PFSK-1 (cell line): ENCODE results near the gene TMEM218.

ENCODE experiments used
- POLR2AphosphoS5 ChIP-seq: IDR thresholded peaks from 2 replicates; pipeline ENCODE4 v1.6.1; 2012; ENCODE audit warnings: low read depth, mild to moderate bottlenecking, control low read depth, low read length, moderate library complexity
- REST ChIP-seq, 2 experiments: IDR thresholded peaks; 2 replicates each; pipeline versions ENCODE4 v1.6.1 to v1.8.0; 2011 to 2012; ENCODE audit warnings: low read depth in 2 of 2, low read length in 2 of 2, control low read depth in 1 of 2, inconsistent platforms in 1 of 2, mild to moderate bottlenecking in 1 of 2, moderate library complexity in 1 of 2; ENCODE audit not compliant: insufficient read depth in 1 of 2
- SIN3A ChIP-seq: IDR thresholded peaks from 2 replicates; pipeline ENCODE4 v1.6.1; 2012; ENCODE audit warnings: mild to moderate bottlenecking, low read length, moderate library complexity, borderline replicate concordance; ENCODE audit not compliant: insufficient read depth
- TAF1 ChIP-seq: IDR thresholded peaks from 2 replicates; pipeline ENCODE4 v1.6.1; 2012; ENCODE audit warnings: low read length, control low read depth, borderline replicate concordance; ENCODE audit not compliant: insufficient read depth

GRCh38 chr11:125055107-125055715 lies 56.2 kb downstream of the TMEM218 start:
- TF ChIP-seq POLR2AphosphoS5 (no peak), SIN3A (no peak), TAF1 (no peak), REST (IDR thresholded peaks at IDR 0.05; ENCODE audit: insufficient read depth in 1 of 2, low read depth in 2 of 2, low read length in 2 of 2) (no peak)
